Loucy (cell line): ENCODE data around the gene HAUS3.

Source experiments
- CTCF ChIP-seq: fragments of 200-600 bp; sonication (generic); conservative IDR thresholded peaks from 2 replicates; pipeline ENCODE4 v1.5.1; 2014; ENCODE audit warnings: mild to moderate bottlenecking, antibody characterized with exemption, low read length
- EZH2phosphoT487 ChIP-seq: fragments of 200-600 bp; IDR thresholded peaks from 2 replicates; pipeline ENCODE4 v1.6.1; 2018; ENCODE audit warnings: antibody characterized with exemption, mild to moderate bottlenecking, moderate library complexity, borderline replicate concordance

- TF ChIP-seq CTCF, result no peak
- TF ChIP-seq EZH2phosphoT487, result no peak
These were observed 4.6 kb upstream of the HAUS3 start for GRCh38 chr4:2246384-2247127.
